HepG2 (cell line): Measurements from ENCODE around the gene OTX1. TPM values are rescaled to one million over a fixed set of nuclear protein-coding genes. Genes with fewer than 3 reads are reported as not detected.
A peak's percentile ranks its signal among the peaks of the same experiment; 100 is the strongest.
"Not testable (repeated sequence)": the region's sequence is repeated elsewhere in the genome, so short reads cannot be mapped to it uniquely, and the experiment has no call there.

Experiments
- ATAC-seq: fragments of 200-7000 bp; cut with Tn5 transposase; 3 replicates; pipeline ENCODE4 v1.9.1; 2020; ENCODE audit warnings: mild to moderate bottlenecking, moderate library complexity
- BruUV-seq: library from RNA; stranded (reverse); fragments of 400-500 nt; replicated peaks from 2 replicates; lab custom pipeline; 2021; lab: Mats Ljungman, UMichigan
- CTCF ChIA-PET: fragments of 300-600 bp; formaldehyde crosslinking; extraction: SDS; loops from one replicate; lab custom pipeline; 2021; ENCODE audit warnings: low total read pairs, inconsistent platforms, low intra/inter-chr PET ratio; lab: Yijun Ruan, JAX
- POLR2A ChIA-PET: fragments of 350-600 bp; sonication (Branson Sonifier 250); formaldehyde crosslinking; loops from one replicate; lab custom pipeline; 2020; ENCODE audit warnings: antibody characterized with exemption, inconsistent platforms; lab: Yijun Ruan, JAX
- DNase-seq: peaks from one replicate; pipeline ENCODE4 v3.0.0-alpha.2; 2015; ENCODE audit warnings: low spot score
- FAIRE-seq: peaks from 3 replicates; lab custom pipeline; 2011; peaks lifted over from hg19 to GRCh38; lab: Jason Lieb, UNC
- H2AFZ ChIP-seq: one replicate; pipeline ENCODE4 v1.6.1; 2011; ENCODE audit warnings: low read length, inconsistent platforms
- H3K27ac ChIP-seq: fragments of 300-600 bp; 3 replicates; pipeline ENCODE4 v1.8.0; 2011; ENCODE audit warnings: mixed run types, mild to moderate bottlenecking, mixed read lengths, low read length, inconsistent platforms; ENCODE audit not compliant: insufficient read depth; ENCODE audit errors: extremely low read length
- H3K27me3 ChIP-seq, 2 experiments: fragments of 200-600 bp in 1 of 2; 2 replicates in 1 of 2; 3 replicates in 1 of 2; pipeline versions ENCODE4 v1.6.0 to v1.8.0; 2011; ENCODE audit warnings: low read length in 2 of 2, mild to moderate bottlenecking in 2 of 2, moderate library complexity in 2 of 2, inconsistent platforms in 1 of 2; ENCODE audit not compliant: insufficient read depth in 2 of 2, control insufficient read depth in 1 of 2
- H3K36me3 ChIP-seq, 2 experiments: fragments of 200-600 bp in 1 of 2; replicated peaks in 1 of 2; 2 replicates in 1 of 2; 3 replicates in 1 of 2; pipeline versions ENCODE4 v1.5.1 to v1.8.0; 2011; ENCODE audit warnings: low read length in 2 of 2, inconsistent platforms in 1 of 2; ENCODE audit not compliant: insufficient read depth in 2 of 2, control insufficient read depth in 1 of 2
- H3K4me1 ChIP-seq: 2 replicates; pipeline ENCODE4 v1.5.1; 2012; ENCODE audit warnings: low read length, inconsistent platforms; ENCODE audit not compliant: insufficient read depth
- H3K4me2 ChIP-seq: 2 replicates; pipeline ENCODE4 v1.6.0; 2011; ENCODE audit warnings: low read depth, low read length, inconsistent platforms
- H3K4me3 ChIP-seq, 3 experiments: fragments of 200-600 bp in 1 of 3; sonication (generic), shearing (Covaris generic) in 1 of 3; replicated peaks in 1 of 3; 2 replicates each; pipeline ENCODE4 v1.5.1; 2011 to 2016; ENCODE audit warnings: low read length in 3 of 3, inconsistent platforms in 2 of 3, low read depth in 2 of 3, mild to moderate bottlenecking in 2 of 3, control low read depth in 1 of 3, mixed read lengths in 1 of 3; ENCODE audit not compliant: insufficient read depth in 1 of 3
- H3K79me2 ChIP-seq: one replicate; pipeline ENCODE4 v1.6.1; 2011; ENCODE audit warnings: low read length, inconsistent platforms; ENCODE audit not compliant: insufficient read depth
- H3K9ac ChIP-seq: 2 replicates; pipeline ENCODE4 v1.6.0; 2011; ENCODE audit warnings: mild to moderate bottlenecking, low read depth, low read length, inconsistent platforms; ENCODE audit not compliant: insufficient read depth
- H3K9me3 ChIP-seq: 2 replicates; pipeline ENCODE4 v1.5.1; 2012; ENCODE audit warnings: mild to moderate bottlenecking, low read length
- H4K20me1 ChIP-seq: 2 replicates; pipeline ENCODE4 v1.6.0; 2011; ENCODE audit warnings: inconsistent platforms, mild to moderate bottlenecking, low read length, moderate library complexity; ENCODE audit not compliant: insufficient read depth
- ARID2 ChIP-seq: sonication (generic); formaldehyde crosslinking; IDR thresholded peaks from 2 replicates; pipeline ENCODE4 v1.8.1; 2022; ENCODE audit warnings: mild to moderate bottlenecking, missing genetic modification reagents, borderline replicate concordance
- HNRNPK ChIP-seq: fragments of 200-400 bp; formaldehyde crosslinking; IDR thresholded peaks from 2 replicates; pipeline ENCODE4 v1.6.1; 2018; ENCODE audit warnings: low read length, low read depth, moderate library complexity, mild to moderate bottlenecking; ENCODE audit not compliant: poor library complexity, severe bottlenecking
- IKZF1 ChIP-seq: fragments of 450-650 bp; IDR thresholded peaks from 2 replicates; pipeline ENCODE4 v1.7.1; 2016
- PCBP1 ChIP-seq: fragments of 200-400 bp; formaldehyde crosslinking; IDR thresholded peaks from 2 replicates; pipeline ENCODE4 v1.6.1; 2017; ENCODE audit warnings: mild to moderate bottlenecking, low read depth, low read length, borderline replicate concordance
- STAG1 ChIP-seq: sonication (generic); formaldehyde crosslinking; IDR thresholded peaks from 2 replicates; pipeline ENCODE4 v1.4.0; 2020; ENCODE audit warnings: missing genetic modification reagents
- ZNF792 ChIP-seq: IDR thresholded peaks from 2 replicates; pipeline ENCODE4 v1.6.1; 2016
- WGBS: methylation state at CpG from one replicate; pipeline ENCODE4 v1.1.6; 2017; ENCODE audit warnings: low lambda C conversion rate; 5-methylcytosine and 5-hydroxymethylcytosine counted together
- in situ Hi-C: cut with HindIII; loops from 2 replicates; pipeline ENCODE4 v1.10.0; 2017; ENCODE audit warnings: low pct_unique_long_range_greater_than_20kb; ENCODE audit not compliant: extremely low pct_ligation_motif_present
- intact Hi-C: fragments of 100-400 bp; cut with micrococcal nuclease; formaldehyde crosslinking; loops from one replicate; pipeline ENCODE4 v1.10.0; 2022; ENCODE audit not compliant: unreplicated experiment
- polyA plus RNA-seq, 8 experiments: library from polyadenylated mRNA; depleted of rRNA in 3 of 8; stranded (reverse) in 7 of 8; unstranded in 1 of 8; fragments of >200 nt; fragmentation: Illumina TruSeq in 4 of 8; extraction: Trizol in 4 of 8; gene quantifications; 2 replicates each; pipeline versions ENCODE4 v1.2.1 to v1.2.3, GENCODE V29; 2011 to 2016; ENCODE audit warnings: low read depth in 4 of 8, missing spikeins in 1 of 8, mixed read lengths in 1 of 8; ENCODE audit not compliant: insufficient read depth in 1 of 8
- total RNA-seq, 5 experiments: library from RNA; depleted of rRNA; stranded (reverse); fragments of >200 nt; fragmentation: Illumina TruSeq; extraction: Trizol; gene quantifications; 2 replicates each; pipeline ENCODE4 v1.2.3, GENCODE V29; 2016; ENCODE audit warnings: low read depth in 1 of 5
- TF ChIP-seq, protein P1 (sequence below): IDR thresholded peaks from 2 replicates; pipeline ENCODE4 v1.6.1; 2016; ENCODE audit warnings: low read depth
- TF ChIP-seq, protein P2 (sequence below): sonication (generic); formaldehyde crosslinking; IDR thresholded peaks from 2 replicates; pipeline ENCODE4 v1.5.0; 2020; ENCODE audit warnings: mild to moderate bottlenecking, missing genetic modification reagents, moderate library complexity

Gene OTX1
- total and polyA plus RNA-seq, 2 of the 13 experiments (the other 11 are each of a cell fraction or from before 2014, with no cell fraction given) = 1.0 to 5.0 TPM

DNA sequence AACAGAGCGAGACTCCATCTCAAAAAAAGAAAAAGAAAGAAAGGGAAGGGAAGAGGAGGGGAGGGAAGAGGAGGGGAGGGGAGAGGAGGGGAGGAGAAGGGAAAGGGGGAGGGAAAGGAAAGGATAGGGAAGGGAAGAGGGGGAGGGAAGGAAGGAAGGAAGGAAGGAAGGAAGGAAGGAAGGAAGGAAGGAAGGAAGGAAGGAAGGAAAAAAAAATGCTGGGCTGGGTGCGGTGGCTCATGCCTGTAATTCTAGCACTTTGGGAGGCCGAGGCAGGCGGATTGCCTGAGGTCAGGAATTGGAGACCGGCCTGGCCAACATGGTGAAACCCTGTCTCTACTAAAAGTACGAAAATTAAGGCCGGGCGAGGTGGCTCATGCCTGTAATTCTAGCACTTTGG, 30.9 kb upstream of the OTX1 start:
- H3K79me2 ChIP-seq, FAIRE-seq, DNase-seq, in situ Hi-C loops, ATAC-seq, H3K4me1 ChIP-seq, POLR2A ChIA-PET, intact Hi-C loops, H2AFZ ChIP-seq, H4K20me1 ChIP-seq, H3K9ac ChIP-seq, H3K27ac ChIP-seq, H3K4me3 ChIP-seq, H3K4me2 ChIP-seq, H3K27me3 ChIP-seq, BruUV-seq, CTCF ChIA-PET, H3K9me3 ChIP-seq: not testable (repeated sequence)
- peaks cover 15 to 39% of the 10 kb centered on the region in 2 experiments for H3K36me3 ChIP-seq
- 0 out of 2 replicates have a peak, but pooled peaks have one; percentile 69 for TF ChIP-seq PCBP1
- TF ChIP-seq HNRNPK = peak; percentile 63
- over 99% methylated on average over 8 of the region's 8 CpGs for WGBS

DNA sequence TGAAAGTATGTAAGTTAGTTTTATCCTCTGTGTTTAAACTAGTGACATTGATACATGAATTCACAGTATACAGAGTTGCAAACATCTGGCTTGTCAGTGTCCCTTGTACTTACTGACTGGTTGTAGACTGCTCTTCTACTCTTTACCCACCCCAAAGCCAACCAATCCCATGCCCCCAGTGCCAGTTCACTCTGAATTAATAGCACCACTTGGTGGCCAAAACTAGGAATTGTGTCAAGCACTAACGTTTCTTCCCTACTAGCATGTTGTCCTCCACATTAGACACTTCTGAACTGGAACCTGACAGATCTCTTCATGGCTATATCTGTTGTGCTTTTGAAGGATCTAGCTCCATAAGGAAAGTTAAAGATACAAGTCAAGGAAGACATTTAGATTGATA, 27.2 kb upstream of the OTX1 start:
- intact Hi-C loops (no loop called here), in situ Hi-C loops (no loop called here)
- no peaks in the 10 kb centered on the region for H4K20me1 ChIP-seq
- no peaks in the 10 kb centered on the region for H3K4me1 ChIP-seq
- H3K36me3 ChIP-seq = peaks cover 18 to 42% of the 10 kb centered on the region in 2 experiments
- H3K4me2 ChIP-seq = no peak overlapping the region
- no peak overlapping the region for H3K4me3 ChIP-seq
- POLR2A ChIA-PET = no interaction called here
- peak; percentile 76 for ATAC-seq
- H3K9ac ChIP-seq = no peak overlapping the region
- no peak overlapping the region for H2AFZ ChIP-seq
- peak; percentile 60 for DNase-seq
- no TSS peak for BruUV-seq
- H3K27ac ChIP-seq = no peak overlapping the region
- CTCF ChIA-PET = no interaction called here
- H3K9me3 ChIP-seq = no peaks in the 10 kb centered on the region
- H3K27me3 ChIP-seq = no peaks in the 10 kb centered on the region
- FAIRE-seq = peak; percentile 26
- H3K79me2 ChIP-seq = no peaks in the 10 kb centered on the region
- 39% methylated on average over 1 of the region's 1 CpG for WGBS
- TF ChIP-seq, protein P1, sequence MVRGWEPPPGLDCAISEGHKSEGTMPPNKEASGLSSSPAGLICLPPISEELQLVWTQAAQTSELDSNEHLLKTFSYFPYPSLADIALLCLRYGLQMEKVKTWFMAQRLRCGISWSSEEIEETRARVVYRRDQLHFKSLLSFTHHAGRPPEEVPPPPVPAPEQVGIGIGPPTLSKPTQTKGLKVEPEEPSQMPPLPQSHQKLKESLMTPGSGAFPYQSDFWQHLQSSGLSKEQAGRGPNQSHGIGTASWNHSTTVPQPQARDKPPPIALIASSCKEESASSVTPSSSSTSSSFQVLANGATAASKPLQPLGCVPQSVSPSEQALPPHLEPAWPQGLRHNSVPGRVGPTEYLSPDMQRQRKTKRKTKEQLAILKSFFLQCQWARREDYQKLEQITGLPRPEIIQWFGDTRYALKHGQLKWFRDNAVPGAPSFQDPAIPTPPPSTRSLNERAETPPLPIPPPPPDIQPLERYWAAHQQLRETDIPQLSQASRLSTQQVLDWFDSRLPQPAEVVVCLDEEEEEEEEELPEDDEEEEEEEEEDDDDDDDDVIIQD (CRISPR knock-in tag) = peak; percentile 22; the same call in 1 of the 2 replicates
- no peak for TF ChIP-seq ARID2 (CRISPR knock-in tag)
- TF ChIP-seq ZNF792 = no peak
- peak; percentile 61 for TF ChIP-seq STAG1 (CRISPR knock-in tag)
- TF ChIP-seq, protein P2, sequence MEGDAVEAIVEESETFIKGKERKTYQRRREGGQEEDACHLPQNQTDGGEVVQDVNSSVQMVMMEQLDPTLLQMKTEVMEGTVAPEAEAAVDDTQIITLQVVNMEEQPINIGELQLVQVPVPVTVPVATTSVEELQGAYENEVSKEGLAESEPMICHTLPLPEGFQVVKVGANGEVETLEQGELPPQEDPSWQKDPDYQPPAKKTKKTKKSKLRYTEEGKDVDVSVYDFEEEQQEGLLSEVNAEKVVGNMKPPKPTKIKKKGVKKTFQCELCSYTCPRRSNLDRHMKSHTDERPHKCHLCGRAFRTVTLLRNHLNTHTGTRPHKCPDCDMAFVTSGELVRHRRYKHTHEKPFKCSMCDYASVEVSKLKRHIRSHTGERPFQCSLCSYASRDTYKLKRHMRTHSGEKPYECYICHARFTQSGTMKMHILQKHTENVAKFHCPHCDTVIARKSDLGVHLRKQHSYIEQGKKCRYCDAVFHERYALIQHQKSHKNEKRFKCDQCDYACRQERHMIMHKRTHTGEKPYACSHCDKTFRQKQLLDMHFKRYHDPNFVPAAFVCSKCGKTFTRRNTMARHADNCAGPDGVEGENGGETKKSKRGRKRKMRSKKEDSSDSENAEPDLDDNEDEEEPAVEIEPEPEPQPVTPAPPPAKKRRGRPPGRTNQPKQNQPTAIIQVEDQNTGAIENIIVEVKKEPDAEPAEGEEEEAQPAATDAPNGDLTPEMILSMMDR (CRISPR knock-in tag) = peak; percentile 57
- no peak for TF ChIP-seq IKZF1
